OCI-LY1 (cell line): ENCODE data around the gene INPP4A.

Experiments used
- H2AFZ ChIP-seq: fragments of 200-600 bp; sonication (generic), shearing (Covaris generic); 2 replicates; pipeline ENCODE4 v1.6.0; 2014; ENCODE audit warnings: antibody characterized with exemption, mild to moderate bottlenecking, low read length
- H3F3A ChIP-seq: fragments of 200-600 bp; sonication (generic), shearing (Covaris generic); 2 replicates; pipeline ENCODE4 v1.6.0; 2014; ENCODE audit warnings: mild to moderate bottlenecking, antibody characterized with exemption, low read length, moderate library complexity; ENCODE audit not compliant: insufficient read depth
- H3K27ac ChIP-seq: fragments of 200-600 bp; sonication (generic); 2 replicates; pipeline ENCODE4 v1.5.1; 2014; ENCODE audit warnings: low read length, mixed run types, mild to moderate bottlenecking, low read depth; ENCODE audit not compliant: poor library complexity, severe bottlenecking
- H3K27me3 ChIP-seq: fragments of 200-600 bp; sonication (generic); 2 replicates; pipeline ENCODE4 v1.6.0; 2014; ENCODE audit warnings: antibody characterized with exemption, mild to moderate bottlenecking, low read length, moderate library complexity; ENCODE audit not compliant: insufficient read depth
- H3K36me3 ChIP-seq: fragments of 200-600 bp; sonication (generic); 2 replicates; pipeline ENCODE4 v1.6.1; 2014; ENCODE audit warnings: mild to moderate bottlenecking, antibody characterized with exemption, low read length, moderate library complexity, mixed read lengths; ENCODE audit not compliant: insufficient read depth
- H3K4me1 ChIP-seq: fragments of 200-600 bp; sonication (generic); 2 replicates; pipeline ENCODE4 v1.5.1; 2014; ENCODE audit warnings: mild to moderate bottlenecking, low read length, moderate library complexity; ENCODE audit not compliant: insufficient read depth, severe bottlenecking
- H3K4me2 ChIP-seq: fragments of 200-600 bp; sonication (generic), shearing (Covaris generic); 2 replicates; pipeline ENCODE4 v1.6.1; 2014; ENCODE audit warnings: low read length
- H3K4me3 ChIP-seq: fragments of 200-600 bp; sonication (generic); 2 replicates; pipeline ENCODE4 v1.5.1; 2014; ENCODE audit warnings: low read length, low read depth, mild to moderate bottlenecking, mixed read lengths; ENCODE audit not compliant: poor library complexity, severe bottlenecking
- H3K79me2 ChIP-seq: fragments of 200-600 bp; shearing (Covaris generic); 2 replicates; pipeline ENCODE4 v1.6.1; 2016; ENCODE audit warnings: mixed run types, low read length, mixed read lengths; ENCODE audit not compliant: insufficient read depth
- H3K9ac ChIP-seq: fragments of 200-600 bp; sonication (generic), shearing (Covaris generic); 2 replicates; pipeline ENCODE4 v1.6.1; 2014; ENCODE audit warnings: mild to moderate bottlenecking, low read length, mixed read lengths
- H3K9me2 ChIP-seq: fragments of 200-600 bp; sonication (generic), shearing (Covaris generic); 2 replicates; pipeline ENCODE4 v1.6.1; 2014; ENCODE audit warnings: low read depth, mild to moderate bottlenecking, low read length, mixed read lengths
- H3K9me3 ChIP-seq: fragments of 200-600 bp; shearing (Covaris generic); 2 replicates; pipeline ENCODE4 v1.6.1; 2014; ENCODE audit warnings: low read length, mixed read lengths
- H4K20me1 ChIP-seq: fragments of 200-600 bp; sonication (generic), shearing (Covaris generic); 2 replicates; pipeline ENCODE4 v1.6.0; 2016; ENCODE audit warnings: mild to moderate bottlenecking, low read length; ENCODE audit not compliant: insufficient read depth
- EZH2 ChIP-seq: fragments of 200-600 bp; sonication (generic), shearing (Covaris generic); IDR thresholded peaks from 2 replicates; pipeline ENCODE4 v1.8.0; 2017; ENCODE audit warnings: borderline replicate concordance, mixed run types, mild to moderate bottlenecking, antibody characterized with exemption, low read length, moderate library complexity, mixed read lengths
- TF ChIP-seq, protein P1 (sequence below): fragments of 200-600 bp; sonication (generic), shearing (Covaris generic); IDR thresholded peaks from 2 replicates; pipeline ENCODE4 v1.5.1; 2017; ENCODE audit warnings: mild to moderate bottlenecking, antibody characterized with exemption, low read length, moderate library complexity, mixed read lengths

Gene INPP4A

DNA sequence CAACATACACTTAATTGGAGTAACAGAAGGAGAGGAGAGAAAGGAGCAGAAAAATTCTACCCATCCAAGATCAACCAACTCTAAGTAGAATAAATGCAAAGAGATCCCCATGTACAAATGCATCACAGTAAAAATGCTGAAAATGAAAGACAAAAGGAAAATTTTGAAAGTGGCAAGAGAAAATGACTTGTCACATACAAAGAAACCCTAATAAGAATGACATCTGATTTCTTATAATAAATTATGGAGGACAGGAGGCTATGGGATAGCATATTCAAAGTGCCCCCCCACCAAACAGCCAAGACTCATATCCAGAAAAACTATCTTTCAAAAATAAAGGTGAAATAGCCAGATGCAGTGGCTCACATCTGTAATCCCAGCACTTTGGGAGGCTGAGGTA is 22.2 kb upstream of the INPP4A start:
- Histone ChIP-seq H2AFZ (no peak overlapping the region), H3K79me2 (no peaks in the 10 kb centered on the region), H3K4me2 (no peak overlapping the region), H4K20me1 (no peaks in the 10 kb centered on the region), H3K4me1 (no peaks in the 10 kb centered on the region), H3K9me2 (no peaks in the 10 kb centered on the region), H3K4me3 (no peak overlapping the region), H3K9me3 (0 out of 2 replicates have a peak, but pooled peaks cover 2% of the 10 kb centered on the region), H3K27ac (no peak overlapping the region), H3K36me3 (no peaks in the 10 kb centered on the region), H3K27me3 (no peaks in the 10 kb centered on the region), H3F3A (no peaks in the 10 kb centered on the region), H3K9ac (no peak overlapping the region)
- TF ChIP-seq, protein P1, sequence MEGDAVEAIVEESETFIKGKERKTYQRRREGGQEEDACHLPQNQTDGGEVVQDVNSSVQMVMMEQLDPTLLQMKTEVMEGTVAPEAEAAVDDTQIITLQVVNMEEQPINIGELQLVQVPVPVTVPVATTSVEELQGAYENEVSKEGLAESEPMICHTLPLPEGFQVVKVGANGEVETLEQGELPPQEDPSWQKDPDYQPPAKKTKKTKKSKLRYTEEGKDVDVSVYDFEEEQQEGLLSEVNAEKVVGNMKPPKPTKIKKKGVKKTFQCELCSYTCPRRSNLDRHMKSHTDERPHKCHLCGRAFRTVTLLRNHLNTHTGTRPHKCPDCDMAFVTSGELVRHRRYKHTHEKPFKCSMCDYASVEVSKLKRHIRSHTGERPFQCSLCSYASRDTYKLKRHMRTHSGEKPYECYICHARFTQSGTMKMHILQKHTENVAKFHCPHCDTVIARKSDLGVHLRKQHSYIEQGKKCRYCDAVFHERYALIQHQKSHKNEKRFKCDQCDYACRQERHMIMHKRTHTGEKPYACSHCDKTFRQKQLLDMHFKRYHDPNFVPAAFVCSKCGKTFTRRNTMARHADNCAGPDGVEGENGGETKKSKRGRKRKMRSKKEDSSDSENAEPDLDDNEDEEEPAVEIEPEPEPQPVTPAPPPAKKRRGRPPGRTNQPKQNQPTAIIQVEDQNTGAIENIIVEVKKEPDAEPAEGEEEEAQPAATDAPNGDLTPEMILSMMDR = no peak
- TF ChIP-seq EZH2 = no peak

DNA sequence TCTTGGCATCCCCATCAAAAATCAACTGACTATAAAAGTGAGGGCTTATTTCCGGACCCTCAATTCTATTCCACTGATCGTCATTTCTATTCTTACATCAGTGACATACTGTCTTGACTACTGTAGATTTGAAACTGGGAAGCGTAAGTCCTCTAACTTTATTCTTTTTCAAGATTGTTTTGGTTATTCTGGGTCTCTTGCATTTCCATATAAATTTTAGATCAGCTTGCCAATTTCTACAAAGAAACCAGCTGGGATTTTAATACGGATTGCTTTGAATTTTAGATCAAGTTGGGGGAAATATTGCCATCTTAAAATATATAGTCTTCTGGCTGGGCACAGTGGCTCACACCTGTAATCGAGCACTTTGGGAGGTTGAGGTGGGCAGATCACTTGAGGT is 17.9 kb upstream of the INPP4A start:
- no peaks in the 10 kb centered on the region for H3F3A ChIP-seq
- H3K36me3 ChIP-seq = no peaks in the 10 kb centered on the region
- TF ChIP-seq, protein P1 = no peak
- no peak for TF ChIP-seq EZH2

DNA sequence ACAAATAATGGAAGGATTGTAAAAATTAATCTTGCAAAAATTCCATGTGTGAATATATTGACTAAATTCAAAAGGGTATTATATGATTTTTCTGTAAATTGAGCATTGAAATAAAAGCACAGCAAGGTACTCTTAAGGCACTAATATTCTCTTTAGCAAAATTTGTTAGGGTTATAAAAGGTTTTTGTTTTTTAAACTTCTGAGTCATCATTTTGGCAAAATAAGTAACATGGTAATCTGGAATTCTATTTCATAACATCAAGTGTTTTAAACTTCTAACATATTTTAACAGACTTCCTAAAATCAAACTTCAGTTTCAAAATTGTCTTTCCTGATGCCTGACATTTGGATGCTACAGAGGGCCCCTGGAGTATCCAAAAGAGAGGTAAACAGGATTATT is 12.5 kb upstream of the INPP4A start:
- peaks cover 3% of the 10 kb centered on the region; the same call in 1 of the 2 replicates for H3K27me3 ChIP-seq
- H2AFZ ChIP-seq = no peak overlapping the region
- no peaks in the 10 kb centered on the region for H3K4me1 ChIP-seq
- no peaks in the 10 kb centered on the region for H3K79me2 ChIP-seq
- no peaks in the 10 kb centered on the region for H3K9me2 ChIP-seq
- H3F3A ChIP-seq = no peaks in the 10 kb centered on the region
- H4K20me1 ChIP-seq = no peaks in the 10 kb centered on the region
- no peaks in the 10 kb centered on the region for H3K9me3 ChIP-seq
- no peak overlapping the region for H3K27ac ChIP-seq
- no peak overlapping the region for H3K4me2 ChIP-seq
- TF ChIP-seq EZH2 = no peak
- TF ChIP-seq, protein P1 = no peak
- no peak overlapping the region for H3K9ac ChIP-seq
- H3K36me3 ChIP-seq = no peaks in the 10 kb centered on the region
- H3K4me3 ChIP-seq = no peak overlapping the region

More for the DNA sequence above, 17.9 kb upstream of the INPP4A start:
- no peak overlapping the region for H3K27ac ChIP-seq
- H3K9me3 ChIP-seq = no peaks in the 10 kb centered on the region
- H3K4me3 ChIP-seq = no peak overlapping the region
- no peaks in the 10 kb centered on the region for H4K20me1 ChIP-seq
- H3K9me2 ChIP-seq = no peaks in the 10 kb centered on the region
- H2AFZ ChIP-seq = no peak overlapping the region
- no peak overlapping the region for H3K4me2 ChIP-seq
- H3K9ac ChIP-seq = no peak overlapping the region
- no peaks in the 10 kb centered on the region for H3K4me1 ChIP-seq
- H3K27me3 ChIP-seq = peaks cover 3% of the 10 kb centered on the region; the same call in 1 of the 2 replicates
- no peaks in the 10 kb centered on the region for H3K79me2 ChIP-seq
